ENCODE data around the gene SNX30.

Gene SNX30

GRCh38 chr9:112747094-112747493 lies 3.5 kb upstream of the SNX30 start:
- peak; percentile 28 to 95 (median 83) for DNase-seq
- intact Hi-C loops (cut with DNase I), result no loop called here

GRCh38 chr9:112750764-112751055 lies 150 bp downstream of the SNX30 start:
- no peak for DNase-seq
- intact Hi-C loops (cut with DNase I), result loop anchor here (2.0 to 10.0 kb wide), 3 partner anchors 32 to 94 kb away; partner anchors contain the start of gene INIP

- intact Hi-C loops (cut with DNase I), result loop anchor here (2.0 to 10.0 kb wide), 3 partner anchors 32 to 94 kb away; partner anchors contain the start of gene INIP
Measured at GRCh38 chr9:112751056-112751795, 666 bp downstream of the SNX30 start.

GRCh38 chr9:112752334-112753125 lies 2.0 kb downstream of the SNX30 start:
- DNase-seq, result no peak
- intact Hi-C loops (cut with DNase I), result loop anchor here (5.0 to 10.0 kb wide), 2 partner anchors 40 to 92 kb away; no protein-coding TSS in a partner anchor

More at GRCh38 chr9:112751056-112751795, 666 bp downstream of the SNX30 start:
- peak; percentile 19 to 80 (median 53) for DNase-seq

- intact Hi-C loops (cut with DNase I), result loop anchor here (5.0 to 10.0 kb wide), 2 partner anchors 39 to 91 kb away; no protein-coding TSS in a partner anchor
- no peak for DNase-seq
Measured at GRCh38 chr9:112753725-112754124, 3.2 kb downstream of the SNX30 start.

- intact Hi-C loops (cut with DNase I), result loop anchor here (5.0 to 10.0 kb wide), 2 partner anchors 38 to 90 kb away; no protein-coding TSS in a partner anchor
- no peak for DNase-seq
Measured at GRCh38 chr9:112754578-112754977, 4.0 kb downstream of the SNX30 start.

- intact Hi-C loops (cut with DNase I), result loop anchor here (10.0 kb wide), 1 partner anchor 90 kb away; no protein-coding TSS in a partner anchor
- DNase-seq, result no peak
Measured at GRCh38 chr9:112755016-112755427, 4.5 kb downstream of the SNX30 start.

GRCh38 chr9:112755675-112756074 lies 5.1 kb downstream of the SNX30 start:
- no peak for DNase-seq
- intact Hi-C loops (cut with DNase I), result loop anchor here (10.0 kb wide), 1 partner anchor 89 kb away; no protein-coding TSS in a partner anchor

- DNase-seq, result no peak
- intact Hi-C loops (cut with DNase I), result loop anchor here (10.0 kb wide), 1 partner anchor 87 kb away; no protein-coding TSS in a partner anchor
Measured at GRCh38 chr9:112757282-112757883, 6.8 kb downstream of the SNX30 start.

- intact Hi-C loops (cut with DNase I), result loop anchor here (10.0 kb wide), 1 partner anchor 87 kb away; no protein-coding TSS in a partner anchor
- no peak for DNase-seq
Measured at GRCh38 chr9:112757940-112758339, 7.4 kb downstream of the SNX30 start.

- intact Hi-C loops (cut with DNase I), result no loop called here
Measured at GRCh38 chr9:112760821-112761220, 10.3 kb downstream of the SNX30 start.

GRCh38 chr9:112761912-112762655 lies 11.5 kb downstream of the SNX30 start:
- DNase-seq, result no peak
- intact Hi-C loops (cut with DNase I), result no loop called here

More at GRCh38 chr9:112760821-112761220, 10.3 kb downstream of the SNX30 start:
- no peak for DNase-seq

- DNase-seq, result no peak
- intact Hi-C loops (cut with DNase I), result no loop called here
Measured at GRCh38 chr9:112762726-112763518, 12.4 kb downstream of the SNX30 start.

- intact Hi-C loops (cut with DNase I), result no loop called here
- no peak for DNase-seq
Measured at GRCh38 chr9:112764344-112764743, 13.8 kb downstream of the SNX30 start.

GRCh38 chr9:112764837-112765236 lies 14.3 kb downstream of the SNX30 start:
- intact Hi-C loops (cut with DNase I), result no loop called here
- no peak for DNase-seq

GRCh38 chr9:112765281-112765680 lies 14.7 kb downstream of the SNX30 start:
- DNase-seq, result no peak
- intact Hi-C loops (cut with DNase I), result no loop called here

GRCh38 chr9:112771359-112772214 lies 21.0 kb downstream of the SNX30 start:
- peak in 2 of 42 donors; percentile 5 to 12 for DNase-seq
- intact Hi-C loops (cut with DNase I), result no loop called here
